Epithelial cell of proximal tubule (primary cell): ENCODE results near the gene IL31RA. TPM values are rescaled to one million over a fixed set of nuclear protein-coding genes. Genes with fewer than 3 reads are reported as not detected.

Source experiments
- DNase-seq: peaks from one replicate; pipeline ENCODE4 v3.0.0-alpha.2; 2011; ENCODE audit warnings: low read depth
- H3K4me3 ChIP-seq: 2 replicates; pipeline ENCODE4 v1.5.1; 2011; ENCODE audit warnings: low read depth, mild to moderate bottlenecking, low read length
- total RNA-seq: library from RNA; depleted of rRNA; stranded (reverse); fragments of >200 nt; gene quantifications from 2 replicates; pipeline ENCODE4 v1.2.3, GENCODE V29; 2015
- TF ChIP-seq, protein P1 (sequence below): conservative IDR thresholded peaks from 2 replicates; pipeline ENCODE4 v1.5.1; 2012; ENCODE audit warnings: low read depth, mild to moderate bottlenecking, low read length

Gene IL31RA
- total RNA-seq, 1 donor from 2014 or later, result 2.9 TPM

DNA sequence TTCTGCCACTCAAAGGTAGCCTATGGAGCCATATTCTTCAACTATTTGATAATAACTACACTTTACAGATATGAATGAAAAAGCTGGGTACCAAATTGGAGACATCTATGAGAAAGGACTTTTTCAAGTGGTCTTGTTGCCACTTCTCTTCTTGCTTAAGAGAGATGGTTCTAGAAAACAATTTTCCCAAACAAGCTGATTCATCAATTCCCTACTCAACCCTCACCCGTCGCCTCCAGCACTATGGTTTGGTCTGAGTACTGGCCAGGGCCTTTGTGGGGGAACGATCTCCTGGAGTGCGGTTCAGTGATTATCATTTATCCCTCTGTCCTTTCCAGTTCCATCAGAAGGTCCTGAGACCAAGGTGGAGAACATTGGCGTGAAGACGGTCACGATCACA lies 56.8 kb downstream of the IL31RA start:
- no peak for DNase-seq
- no peak overlapping the region for H3K4me3 ChIP-seq
- TF ChIP-seq, protein P1, sequence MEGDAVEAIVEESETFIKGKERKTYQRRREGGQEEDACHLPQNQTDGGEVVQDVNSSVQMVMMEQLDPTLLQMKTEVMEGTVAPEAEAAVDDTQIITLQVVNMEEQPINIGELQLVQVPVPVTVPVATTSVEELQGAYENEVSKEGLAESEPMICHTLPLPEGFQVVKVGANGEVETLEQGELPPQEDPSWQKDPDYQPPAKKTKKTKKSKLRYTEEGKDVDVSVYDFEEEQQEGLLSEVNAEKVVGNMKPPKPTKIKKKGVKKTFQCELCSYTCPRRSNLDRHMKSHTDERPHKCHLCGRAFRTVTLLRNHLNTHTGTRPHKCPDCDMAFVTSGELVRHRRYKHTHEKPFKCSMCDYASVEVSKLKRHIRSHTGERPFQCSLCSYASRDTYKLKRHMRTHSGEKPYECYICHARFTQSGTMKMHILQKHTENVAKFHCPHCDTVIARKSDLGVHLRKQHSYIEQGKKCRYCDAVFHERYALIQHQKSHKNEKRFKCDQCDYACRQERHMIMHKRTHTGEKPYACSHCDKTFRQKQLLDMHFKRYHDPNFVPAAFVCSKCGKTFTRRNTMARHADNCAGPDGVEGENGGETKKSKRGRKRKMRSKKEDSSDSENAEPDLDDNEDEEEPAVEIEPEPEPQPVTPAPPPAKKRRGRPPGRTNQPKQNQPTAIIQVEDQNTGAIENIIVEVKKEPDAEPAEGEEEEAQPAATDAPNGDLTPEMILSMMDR, result no peak

DNA sequence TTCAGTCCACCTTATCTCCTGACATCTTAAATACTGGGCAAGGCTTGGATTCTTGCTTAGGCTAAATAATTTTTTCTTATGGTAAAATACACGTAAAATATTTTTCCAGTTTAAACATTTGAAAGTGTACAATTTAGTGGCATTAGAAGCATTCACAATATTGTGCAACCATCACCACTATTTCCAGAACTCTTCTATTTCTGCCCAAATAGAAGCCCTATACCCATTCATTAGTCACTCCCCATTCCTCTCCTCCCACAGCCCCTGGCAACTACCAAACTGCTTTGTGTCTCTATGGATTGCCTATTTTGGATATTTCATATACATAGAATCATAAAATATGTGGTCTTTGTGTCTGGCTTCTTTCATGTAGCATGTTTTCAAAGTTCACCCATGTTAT lies 57.6 kb downstream of the IL31RA start:
- TF ChIP-seq, protein P1, result no peak
- no peak for DNase-seq
- no peak overlapping the region for H3K4me3 ChIP-seq

DNA sequence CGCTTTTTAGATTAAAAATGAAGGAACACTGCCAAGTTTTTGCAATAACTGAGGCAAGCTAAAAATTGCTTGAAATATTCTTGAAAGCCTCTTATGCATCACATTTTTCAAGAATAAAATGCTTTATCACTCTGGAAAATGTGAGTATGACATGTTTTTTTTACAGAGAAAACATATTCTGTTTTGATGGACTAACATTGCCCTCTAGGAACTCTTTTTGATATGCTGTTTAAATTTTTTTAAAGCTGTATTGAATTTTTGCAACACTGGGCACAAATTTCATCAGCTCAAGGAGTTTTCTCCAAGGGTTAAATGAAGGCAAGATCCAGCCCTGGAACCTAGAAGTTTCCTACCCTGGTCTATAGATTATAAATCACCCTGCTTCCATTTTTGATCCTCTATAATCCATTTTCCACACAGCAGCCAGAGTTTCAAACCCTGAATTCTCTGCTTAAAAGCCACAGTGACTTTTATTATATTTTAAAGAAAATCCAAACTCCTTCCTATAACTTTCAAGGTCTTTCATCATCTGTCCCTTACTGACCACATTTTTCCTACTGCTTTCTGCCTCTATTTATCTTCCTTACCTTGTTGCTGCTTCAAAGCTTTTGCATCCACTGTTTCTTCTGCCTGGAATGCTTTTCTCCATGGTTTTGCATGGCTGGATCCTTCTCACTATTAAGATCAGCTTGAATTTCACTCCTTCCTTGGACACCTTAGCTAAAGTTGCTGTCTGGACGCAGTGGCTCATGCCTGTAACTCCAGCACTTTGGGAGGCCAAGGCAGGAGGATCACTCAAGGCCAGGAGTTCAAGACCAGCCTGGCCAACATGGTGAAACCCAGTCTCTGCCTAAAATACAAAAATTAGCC lies 60.9 kb downstream of the IL31RA start:
- DNase-seq, result no peak
- TF ChIP-seq, protein P1, result no peak
- no peak overlapping the region for H3K4me3 ChIP-seq

DNA sequence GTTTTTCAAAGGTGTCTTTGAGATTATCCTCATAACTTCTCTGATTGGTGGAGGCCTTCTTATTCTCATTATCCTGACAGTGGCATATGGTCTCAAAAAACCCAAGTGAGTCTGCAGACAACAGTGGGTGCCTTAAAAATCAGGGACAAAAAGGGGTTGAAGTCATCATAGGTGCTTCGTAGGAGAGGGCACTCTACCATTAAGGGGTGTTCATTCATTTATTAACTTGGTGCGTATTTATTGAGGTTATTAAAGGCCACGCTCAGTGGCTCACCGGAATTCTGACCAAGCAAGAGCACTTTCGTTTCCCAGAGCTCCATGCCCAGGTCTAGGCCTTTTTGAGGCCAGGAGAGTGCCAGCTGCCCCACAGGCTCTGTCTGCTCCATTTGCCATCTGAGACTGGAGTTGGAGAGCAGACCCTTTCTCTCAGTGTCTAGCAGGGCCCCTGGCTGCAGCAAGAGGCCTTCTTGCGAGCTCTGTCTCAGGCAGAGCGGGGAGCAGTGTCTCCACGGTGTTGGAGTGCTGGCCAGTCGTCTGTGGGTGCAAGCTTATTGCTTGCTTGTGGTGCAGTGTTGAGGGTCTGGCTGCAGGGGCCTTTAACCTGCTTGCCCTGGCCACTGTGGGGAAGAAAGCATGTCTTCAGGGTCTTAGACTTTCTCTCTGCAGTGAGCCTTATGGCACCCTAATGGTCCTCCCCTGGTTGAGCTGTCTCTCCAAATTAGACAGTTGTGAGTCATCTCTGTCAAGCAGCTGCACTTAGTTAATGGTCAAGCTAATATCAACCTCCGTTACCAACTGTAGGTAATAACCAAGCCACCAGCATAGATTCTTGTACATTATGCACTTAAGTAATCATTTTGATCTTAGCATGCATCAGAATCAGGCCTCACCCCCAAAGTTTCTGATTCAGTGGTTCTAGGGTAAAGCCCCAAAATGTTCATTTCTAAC lies 62.6 kb downstream of the IL31RA start:
- H3K4me3 ChIP-seq, result peak overlapping the region; percentile 17
- TF ChIP-seq, protein P1, result no peak
- peak; percentile 55 for DNase-seq

DNA sequence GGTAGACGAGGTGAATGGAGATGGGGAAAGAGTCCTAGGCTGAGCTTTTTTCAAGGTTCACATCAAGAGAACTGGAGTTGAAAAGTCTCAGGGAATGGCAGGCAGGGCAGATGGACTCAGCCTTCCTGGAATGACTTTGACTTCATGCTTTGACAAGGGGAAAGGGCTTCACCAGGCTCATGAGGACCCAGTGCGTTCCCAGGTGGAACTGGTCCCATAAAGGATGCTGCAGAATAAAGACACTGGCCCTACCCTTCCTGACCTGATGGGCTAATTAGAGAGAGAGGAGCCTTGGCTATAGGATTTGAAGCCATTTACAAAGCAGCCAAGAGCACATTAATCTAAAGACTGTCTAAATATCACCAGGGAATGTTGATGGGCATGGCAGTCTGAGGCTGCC lies 63.8 kb downstream of the IL31RA start:
- TF ChIP-seq, protein P1, result no peak
- no peak overlapping the region for H3K4me3 ChIP-seq
- no peak for DNase-seq

DNA sequence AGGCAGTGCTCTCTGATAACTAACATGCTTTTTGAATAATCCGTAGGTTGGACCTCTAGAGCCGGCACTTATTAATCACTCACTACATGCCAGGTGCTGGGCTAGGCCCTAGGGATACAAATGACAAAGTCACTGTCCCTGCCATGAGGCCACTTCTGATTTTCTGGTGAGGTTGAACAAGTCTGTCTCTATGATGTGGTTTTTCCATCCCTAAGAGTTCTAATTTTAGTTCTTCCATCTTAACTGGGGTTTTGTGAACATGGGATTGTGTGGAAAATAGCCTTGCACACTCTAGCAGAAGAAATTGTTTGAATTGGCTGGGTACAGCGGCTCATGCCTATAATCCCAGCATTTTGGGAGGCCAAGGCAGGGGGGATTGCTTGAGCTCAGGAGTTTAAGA lies 64.6 kb downstream of the IL31RA start:
- TF ChIP-seq, protein P1, result no peak
- no peak overlapping the region for H3K4me3 ChIP-seq
- no peak for DNase-seq
